ENCODE measurements around the gene MT1H.
"Not testable (repeated sequence)": the region's sequence is repeated elsewhere in the genome, so short reads cannot be mapped to it uniquely, and the experiment has no call there.

GRCh38 chr16:56717532-56717931 is 47.9 kb downstream of the MT1H start:
- not testable (repeated sequence) for TF ChIP-seq CTCF, POLR2A (IDR thresholded peaks at IDR 0.05)

Data from Peyer's patch (tissue), 4 donors.